Lung (tissue), 12 donors: ENCODE measurements around the gene RNF112. TPM values are rescaled to one million over a fixed set of nuclear protein-coding genes. Genes with fewer than 3 reads are reported as not detected.

Experiments
- ATAC-seq: fragments of 200-7000 bp; cut with Tn5 transposase; one replicate; pipeline ENCODE4 v1.9.1; 2020; ENCODE audit warnings: moderate number of reproducible peaks; ENCODE audit not compliant: insufficient read depth, low FRiP score
- DNase-seq, 3 donors: peaks; one replicate each; pipeline ENCODE4 v3.0.0-alpha.2; 2013 to 2017
- H3K27ac ChIP-seq, 2 donors: one replicate each; pipeline ENCODE4 v1.5.1; 2013; ENCODE audit warnings: mild to moderate bottlenecking in 2 of 2, moderate library complexity in 2 of 2, control low read depth in 1 of 2, inconsistent platforms in 1 of 2, low read depth in 1 of 2, low read length in 1 of 2
- H3K27me3 ChIP-seq, 3 donors: one replicate each; pipeline ENCODE4 v1.5.1; 2013; ENCODE audit warnings: low read length in 2 of 3; ENCODE audit not compliant: control insufficient read depth in 3 of 3, insufficient read depth in 3 of 3
- H3K36me3 ChIP-seq, 4 donors: one replicate each; pipeline ENCODE4 v1.5.1; 2013; ENCODE audit warnings: low read length in 4 of 4, mild to moderate bottlenecking in 1 of 4, moderate library complexity in 1 of 4; ENCODE audit not compliant: control insufficient read depth in 4 of 4, insufficient read depth in 4 of 4
- H3K4me1 ChIP-seq, 5 donors: one replicate each; pipeline ENCODE4 v1.5.1; 2013; ENCODE audit warnings: low read length in 5 of 5, mild to moderate bottlenecking in 2 of 5, moderate library complexity in 1 of 5; ENCODE audit not compliant: control insufficient read depth in 5 of 5, insufficient read depth in 5 of 5
- H3K4me3 ChIP-seq: one replicate; pipeline ENCODE4 v1.5.1; 2013; ENCODE audit warnings: mild to moderate bottlenecking, control low read depth, moderate library complexity
- H3K9ac ChIP-seq, 2 donors: one replicate each; pipeline ENCODE4 v1.5.1; 2013; ENCODE audit warnings: low read length in 2 of 2, control low read depth in 1 of 2; ENCODE audit not compliant: insufficient read depth in 1 of 2
- H3K9me3 ChIP-seq, 4 donors: one replicate each; pipeline ENCODE4 v1.5.1; 2013; ENCODE audit warnings: low read length in 3 of 4, mild to moderate bottlenecking in 1 of 4, moderate library complexity in 1 of 4; ENCODE audit not compliant: control insufficient read depth in 4 of 4, insufficient read depth in 3 of 4
- WGBS, 2 donors: extraction: QIAGEN DNeasy Blood & Tissue Kit; methylation state at CpG; one replicate each; pipeline ENCODE4 v1.1.7; 2013; 5-methylcytosine and 5-hydroxymethylcytosine counted together
- polyA plus RNA-seq, 2 donors: library from polyadenylated mRNA; stranded (reverse); fragments of 200-250 nt; gene quantifications; one replicate each; pipeline ENCODE4 v1.2.1, GENCODE V29; 2013
- total RNA-seq, 2 donors: library from RNA; depleted of rRNA in 1 of 2; stranded (reverse); fragments of >200 nt in 1 of 2; gene quantifications; one replicate each; pipeline ENCODE4 v1.2.1, GENCODE V29; 2014 to 2021
- TF ChIP-seq, protein P1 (sequence below): IDR thresholded peaks from 2 replicates; pipeline ENCODE4 v1.5.1; 2012; ENCODE audit warnings: mild to moderate bottlenecking; ENCODE audit errors: control extremely low read depth, extremely low read depth
- donor health status: control.
- donor health status: control.
- donor health status: Bipolar disorder and iron deficiency.
- donor health status: healthy.
- donor health status: DM: yes; HTN: yes; CAD: no.

RNF112 gene
- total and polyA plus RNA-seq, 4 donors: 2.4 to 6.9 (median 3.3) TPM

DNA sequence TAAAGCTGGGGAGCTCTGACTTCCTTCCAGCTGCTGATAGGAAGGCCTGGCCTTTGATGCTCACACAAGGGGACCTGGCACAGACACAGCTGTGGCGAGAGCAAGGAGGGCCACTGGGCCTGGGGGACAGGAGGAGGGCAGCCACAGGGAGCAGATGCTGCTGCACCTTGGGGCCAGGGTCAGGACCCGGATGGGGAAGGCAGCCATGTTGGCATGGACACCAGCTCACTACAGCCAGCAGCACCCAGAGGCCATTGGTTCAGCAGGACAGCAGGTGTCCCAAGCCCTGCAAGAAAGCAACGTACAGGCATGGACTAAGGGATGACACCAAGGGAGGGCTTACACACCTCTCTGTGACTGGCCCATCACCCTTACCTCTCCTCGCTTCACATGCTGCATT, 8.0 kb upstream of the RNF112 start:
- TF ChIP-seq, protein P1, sequence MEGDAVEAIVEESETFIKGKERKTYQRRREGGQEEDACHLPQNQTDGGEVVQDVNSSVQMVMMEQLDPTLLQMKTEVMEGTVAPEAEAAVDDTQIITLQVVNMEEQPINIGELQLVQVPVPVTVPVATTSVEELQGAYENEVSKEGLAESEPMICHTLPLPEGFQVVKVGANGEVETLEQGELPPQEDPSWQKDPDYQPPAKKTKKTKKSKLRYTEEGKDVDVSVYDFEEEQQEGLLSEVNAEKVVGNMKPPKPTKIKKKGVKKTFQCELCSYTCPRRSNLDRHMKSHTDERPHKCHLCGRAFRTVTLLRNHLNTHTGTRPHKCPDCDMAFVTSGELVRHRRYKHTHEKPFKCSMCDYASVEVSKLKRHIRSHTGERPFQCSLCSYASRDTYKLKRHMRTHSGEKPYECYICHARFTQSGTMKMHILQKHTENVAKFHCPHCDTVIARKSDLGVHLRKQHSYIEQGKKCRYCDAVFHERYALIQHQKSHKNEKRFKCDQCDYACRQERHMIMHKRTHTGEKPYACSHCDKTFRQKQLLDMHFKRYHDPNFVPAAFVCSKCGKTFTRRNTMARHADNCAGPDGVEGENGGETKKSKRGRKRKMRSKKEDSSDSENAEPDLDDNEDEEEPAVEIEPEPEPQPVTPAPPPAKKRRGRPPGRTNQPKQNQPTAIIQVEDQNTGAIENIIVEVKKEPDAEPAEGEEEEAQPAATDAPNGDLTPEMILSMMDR: no peak
- Histone ChIP-seq H3K4me3 (no peak overlapping the region), H3K9me3 (peaks cover 0 to 3% (median 0%) of the 10 kb centered on the region in 4 donors), H3K4me1 (peaks cover 0 to 41% (median 20%) of the 10 kb centered on the region in 5 donors), H3K27me3 (no peaks in the 10 kb centered on the region), H3K9ac (peak overlapping the region in 1 of 2 donors; percentile 47), H3K36me3 (no peaks in the 10 kb centered on the region), H3K27ac (no peak overlapping the region)
- no peak for DNase-seq
- whole genome bisulfite sequencing, 2 donors: 90 to 98% methylated on average over 4 of the region's 4 CpGs
- no peak for ATAC-seq

DNA sequence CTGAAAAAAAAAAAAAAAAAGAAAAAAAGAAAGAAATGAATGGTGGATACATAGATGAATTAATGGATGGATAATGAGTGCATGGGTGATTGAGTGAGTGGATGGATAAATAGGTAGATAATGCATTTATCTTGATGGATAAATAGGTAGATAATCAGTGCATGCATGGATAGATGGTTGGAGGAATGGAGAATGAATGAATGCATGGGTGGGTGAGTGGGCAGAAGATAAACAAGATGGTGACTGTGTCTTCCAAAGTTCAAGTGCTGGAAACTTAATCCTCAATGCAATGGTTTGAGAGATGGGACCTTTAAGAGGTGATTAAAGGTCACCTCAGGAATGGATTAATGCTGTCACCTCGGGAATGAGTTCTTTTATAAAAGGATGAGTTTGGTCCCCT, 6.8 kb upstream of the RNF112 start:
- ATAC-seq: no peak
- Histone ChIP-seq H3K4me1 (peaks cover 0 to 29% (median 7%) of the 10 kb centered on the region in 5 donors), H3K27me3 (no peaks in the 10 kb centered on the region), H3K36me3 (no peaks in the 10 kb centered on the region), H3K9me3 (peaks cover 0 to 3% (median 0%) of the 10 kb centered on the region in 4 donors), H3K9ac (no peak overlapping the region), H3K4me3 (no peak overlapping the region), H3K27ac (no peak overlapping the region)
- DNase-seq: no peak
- WGBS, 2 donors: 71 to 100% methylated on average over 1 of the region's 1 CpG
- TF ChIP-seq, protein P1: no peak

DNA sequence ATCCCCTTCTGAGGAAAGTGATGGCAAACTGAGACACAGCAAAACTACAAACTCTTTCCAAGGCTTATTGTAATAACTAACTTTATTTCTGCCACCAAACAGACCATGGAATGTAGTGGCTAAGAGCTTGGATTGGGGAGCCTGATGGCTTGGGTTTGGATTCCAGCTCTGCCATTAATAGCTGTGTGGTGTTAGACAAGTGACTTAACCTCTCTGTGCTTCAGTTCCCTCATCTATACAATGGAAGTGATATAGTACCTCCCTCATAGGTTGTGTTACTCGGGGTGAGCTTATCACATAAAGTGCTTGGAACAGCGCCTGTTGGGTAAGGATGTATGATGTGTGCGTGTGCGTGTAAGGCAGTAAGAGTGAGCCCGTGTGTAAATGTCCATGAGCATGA, 5.9 kb upstream of the RNF112 start:
- no peak for DNase-seq
- H3K27me3 ChIP-seq: no peaks in the 10 kb centered on the region
- peaks cover 0 to 3% (median 0%) of the 10 kb centered on the region in 4 donors for H3K9me3 ChIP-seq
- no peaks in the 10 kb centered on the region for H3K36me3 ChIP-seq
- no peak overlapping the region for H3K9ac ChIP-seq
- no peak for ATAC-seq
- WGBS, 2 donors: 91 to 96% methylated on average over 5 of the region's 5 CpGs
- TF ChIP-seq, protein P1: no peak
- no peak overlapping the region for H3K27ac ChIP-seq
- peaks cover 0 to 21% (median under 1%) of the 10 kb centered on the region in 5 donors for H3K4me1 ChIP-seq
- H3K4me3 ChIP-seq: no peak overlapping the region

DNA sequence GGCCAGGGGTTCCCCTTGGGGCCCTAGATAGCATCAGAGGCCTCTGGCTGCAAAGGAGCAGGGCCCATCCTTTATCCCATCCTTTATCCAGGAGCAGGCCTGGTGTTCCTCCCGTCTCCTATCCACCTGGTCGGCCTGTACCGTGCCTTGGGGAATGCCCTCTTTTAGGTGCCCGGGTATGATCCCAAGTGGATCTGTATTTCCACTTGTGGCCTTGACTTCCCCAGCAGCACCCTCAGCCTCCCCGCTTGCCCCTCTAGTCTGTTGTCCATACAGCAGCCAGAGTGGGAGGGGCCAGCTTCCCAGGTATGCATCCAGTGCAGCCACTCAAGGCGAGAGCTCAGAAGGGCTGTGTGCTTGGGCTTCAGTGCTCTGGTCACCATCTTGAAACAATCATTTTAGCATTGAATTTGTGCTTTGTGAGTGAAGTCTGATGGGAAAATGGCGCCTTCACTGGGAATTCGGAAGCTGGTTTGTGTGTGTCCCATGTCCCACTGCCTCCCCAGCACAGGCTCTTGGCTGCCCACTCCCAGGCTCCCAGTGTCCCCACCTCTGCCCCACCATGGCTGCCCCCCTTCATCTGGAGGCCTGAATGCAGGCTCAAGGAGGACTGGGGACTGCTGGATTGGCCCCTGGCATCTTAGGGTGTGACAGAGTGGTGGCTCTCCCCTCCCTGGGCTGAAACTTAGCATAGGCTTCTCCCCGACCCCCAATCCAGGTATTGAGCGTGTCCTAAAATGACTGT, 3.3 kb upstream of the RNF112 start:
- DNase-seq (no peak), ATAC-seq (no peak)
- WGBS, 2 donors: 97 to 99% methylated on average over 10 of the region's 10 CpGs
- H3K9ac ChIP-seq: no peak overlapping the region
- H3K27me3 ChIP-seq: no peaks in the 10 kb centered on the region
- H3K9me3 ChIP-seq: peaks cover 0 to 3% (median 0%) of the 10 kb centered on the region in 4 donors
- H3K4me3 ChIP-seq: no peak overlapping the region
- H3K36me3 ChIP-seq: no peaks in the 10 kb centered on the region
- TF ChIP-seq, protein P1: no peak
- H3K4me1 ChIP-seq: peaks cover 0 to 22% (median 0%) of the 10 kb centered on the region in 5 donors
- no peak overlapping the region for H3K27ac ChIP-seq
